ENCODE measurements around the gene SMURF2.

SMURF2 gene

DNA sequence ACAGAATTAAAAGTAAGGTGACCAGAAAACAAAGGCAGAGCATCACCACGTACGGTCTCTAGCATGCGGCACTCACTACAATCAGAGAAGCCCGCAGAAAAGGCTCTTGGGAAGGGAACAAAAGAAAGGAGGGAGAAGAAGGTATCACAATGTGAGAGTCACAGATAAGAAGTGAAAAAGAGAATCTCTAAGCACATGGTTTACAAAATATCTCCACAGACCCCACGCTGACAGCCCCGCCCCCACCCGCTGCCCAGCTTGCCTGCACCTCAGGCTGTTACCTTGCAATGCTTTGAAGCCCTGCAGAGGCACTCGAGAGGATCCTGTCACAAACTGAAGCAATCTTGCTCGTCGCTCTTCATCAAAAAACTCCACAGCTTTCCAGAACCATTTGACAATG, 114.8 kb downstream of the SMURF2 start:
- TF ChIP-seq POLR2AphosphoS5 (IDR thresholded peaks at IDR 0.05; ENCODE audit: low read depth, low read length) (no peak), TAF1 (IDR thresholded peaks at IDR 0.05; ENCODE audit: borderline replicate concordance, insufficient read depth, low read length) (no peak), SIN3A (IDR thresholded peaks at IDR 0.05; ENCODE audit: borderline replicate concordance, insufficient read depth, low read length) (no peak), FOXP2 (optimal IDR thresholded peaks at IDR 0.05; ENCODE audit: borderline replicate concordance, extremely low read depth, extremely low read length, insufficient read depth) (no peak)
- TF ChIP-seq, protein P1, sequence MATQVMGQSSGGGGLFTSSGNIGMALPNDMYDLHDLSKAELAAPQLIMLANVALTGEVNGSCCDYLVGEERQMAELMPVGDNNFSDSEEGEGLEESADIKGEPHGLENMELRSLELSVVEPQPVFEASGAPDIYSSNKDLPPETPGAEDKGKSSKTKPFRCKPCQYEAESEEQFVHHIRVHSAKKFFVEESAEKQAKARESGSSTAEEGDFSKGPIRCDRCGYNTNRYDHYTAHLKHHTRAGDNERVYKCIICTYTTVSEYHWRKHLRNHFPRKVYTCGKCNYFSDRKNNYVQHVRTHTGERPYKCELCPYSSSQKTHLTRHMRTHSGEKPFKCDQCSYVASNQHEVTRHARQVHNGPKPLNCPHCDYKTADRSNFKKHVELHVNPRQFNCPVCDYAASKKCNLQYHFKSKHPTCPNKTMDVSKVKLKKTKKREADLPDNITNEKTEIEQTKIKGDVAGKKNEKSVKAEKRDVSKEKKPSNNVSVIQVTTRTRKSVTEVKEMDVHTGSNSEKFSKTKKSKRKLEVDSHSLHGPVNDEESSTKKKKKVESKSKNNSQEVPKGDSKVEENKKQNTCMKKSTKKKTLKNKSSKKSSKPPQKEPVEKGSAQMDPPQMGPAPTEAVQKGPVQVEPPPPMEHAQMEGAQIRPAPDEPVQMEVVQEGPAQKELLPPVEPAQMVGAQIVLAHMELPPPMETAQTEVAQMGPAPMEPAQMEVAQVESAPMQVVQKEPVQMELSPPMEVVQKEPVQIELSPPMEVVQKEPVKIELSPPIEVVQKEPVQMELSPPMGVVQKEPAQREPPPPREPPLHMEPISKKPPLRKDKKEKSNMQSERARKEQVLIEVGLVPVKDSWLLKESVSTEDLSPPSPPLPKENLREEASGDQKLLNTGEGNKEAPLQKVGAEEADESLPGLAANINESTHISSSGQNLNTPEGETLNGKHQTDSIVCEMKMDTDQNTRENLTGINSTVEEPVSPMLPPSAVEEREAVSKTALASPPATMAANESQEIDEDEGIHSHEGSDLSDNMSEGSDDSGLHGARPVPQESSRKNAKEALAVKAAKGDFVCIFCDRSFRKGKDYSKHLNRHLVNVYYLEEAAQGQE (IDR thresholded peaks at IDR 0.05; ENCODE audit: insufficient read depth in 1 of 2, low read depth in 2 of 2, low read length in 2 of 2), result no peak

DNA sequence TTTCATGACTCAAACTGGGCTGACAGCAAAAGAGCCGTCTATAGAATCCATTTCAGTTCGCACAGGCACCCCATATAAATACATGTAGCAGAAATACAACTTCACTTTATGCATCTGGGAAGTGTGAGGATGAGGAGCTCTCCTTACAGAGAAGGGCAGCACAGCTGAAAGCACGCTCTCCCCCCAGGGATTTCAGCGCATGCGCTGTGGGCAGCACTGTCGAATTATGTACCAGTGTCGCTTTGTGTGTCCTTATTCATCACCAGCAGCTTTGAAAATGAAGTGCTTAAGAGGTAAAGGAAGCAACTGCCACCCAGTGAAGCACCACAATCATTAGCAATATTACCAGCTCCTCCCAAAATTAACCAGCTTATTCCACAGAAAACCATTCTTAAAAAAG, 115.4 kb downstream of the SMURF2 start:
- TF ChIP-seq, protein P1 (IDR thresholded peaks at IDR 0.05; ENCODE audit: insufficient read depth in 1 of 2, low read depth in 2 of 2, low read length in 2 of 2), result no peak

DNA sequence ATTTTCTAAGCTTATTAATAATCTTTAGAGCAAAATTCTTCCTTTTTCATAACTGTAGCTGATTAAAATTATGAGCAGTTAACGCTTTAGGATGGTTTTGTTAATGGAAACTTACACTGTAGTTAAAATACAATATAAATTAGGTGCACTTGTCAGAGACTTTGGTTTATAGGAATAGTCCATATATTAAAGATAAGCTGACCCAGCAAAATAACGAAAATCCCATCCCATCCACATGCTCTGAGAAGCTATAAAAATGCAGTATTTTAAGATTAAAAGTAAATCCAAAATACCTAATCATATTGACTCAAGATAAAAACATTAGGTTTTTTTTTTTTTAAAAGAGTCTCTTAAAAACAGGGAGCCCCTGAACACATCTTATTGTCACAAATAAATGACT, 117.4 kb downstream of the SMURF2 start:
- TF ChIP-seq POLR2AphosphoS5 (IDR thresholded peaks at IDR 0.05; ENCODE audit: low read depth, low read length) (no peak), FOXP2 (optimal IDR thresholded peaks at IDR 0.05; ENCODE audit: borderline replicate concordance, extremely low read depth, extremely low read length, insufficient read depth) (no peak), TAF1 (IDR thresholded peaks at IDR 0.05; ENCODE audit: borderline replicate concordance, insufficient read depth, low read length) (no peak), SIN3A (IDR thresholded peaks at IDR 0.05; ENCODE audit: borderline replicate concordance, insufficient read depth, low read length) (no peak)
- TF ChIP-seq, protein P1 (IDR thresholded peaks at IDR 0.05; ENCODE audit: insufficient read depth in 1 of 2, low read depth in 2 of 2, low read length in 2 of 2), result no peak

DNA sequence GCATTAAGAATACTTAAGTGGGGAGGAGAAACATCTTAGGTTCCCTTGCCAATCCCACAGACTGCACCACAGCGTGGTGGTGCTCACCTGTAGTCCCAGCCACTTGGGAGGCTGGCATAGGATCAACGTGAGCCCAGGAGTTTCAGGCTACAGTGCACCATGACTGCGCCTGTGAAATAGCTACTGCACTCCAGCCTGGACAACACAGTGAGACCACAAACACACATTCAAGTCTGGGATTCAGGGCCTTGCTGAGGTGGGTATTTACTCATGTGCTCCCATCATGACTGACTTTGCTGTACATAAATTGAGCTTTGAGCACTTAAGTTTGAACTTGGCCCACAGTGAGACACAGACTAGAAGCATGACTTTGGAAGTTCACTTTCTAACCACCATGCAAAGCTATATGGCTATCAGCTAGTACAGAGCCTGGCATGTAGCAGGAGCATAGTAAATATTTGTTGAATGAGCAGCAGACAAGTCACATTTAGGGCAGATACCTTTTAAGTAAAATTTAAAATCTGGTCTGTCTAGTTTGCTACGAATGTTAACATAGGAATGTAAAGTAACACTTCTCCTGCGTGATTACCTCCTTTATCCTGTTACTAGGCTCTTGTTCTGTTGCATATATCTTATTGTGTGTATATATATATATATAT, 121.9 kb downstream of the SMURF2 start:
- no peak for TF ChIP-seq TAF1 (IDR thresholded peaks at IDR 0.05; ENCODE audit: borderline replicate concordance, insufficient read depth, low read length)
- TF ChIP-seq POLR2AphosphoS5 (IDR thresholded peaks at IDR 0.05; ENCODE audit: low read depth, low read length), result peak; percentile 30; the same call in 1 of the 2 replicates

DNA sequence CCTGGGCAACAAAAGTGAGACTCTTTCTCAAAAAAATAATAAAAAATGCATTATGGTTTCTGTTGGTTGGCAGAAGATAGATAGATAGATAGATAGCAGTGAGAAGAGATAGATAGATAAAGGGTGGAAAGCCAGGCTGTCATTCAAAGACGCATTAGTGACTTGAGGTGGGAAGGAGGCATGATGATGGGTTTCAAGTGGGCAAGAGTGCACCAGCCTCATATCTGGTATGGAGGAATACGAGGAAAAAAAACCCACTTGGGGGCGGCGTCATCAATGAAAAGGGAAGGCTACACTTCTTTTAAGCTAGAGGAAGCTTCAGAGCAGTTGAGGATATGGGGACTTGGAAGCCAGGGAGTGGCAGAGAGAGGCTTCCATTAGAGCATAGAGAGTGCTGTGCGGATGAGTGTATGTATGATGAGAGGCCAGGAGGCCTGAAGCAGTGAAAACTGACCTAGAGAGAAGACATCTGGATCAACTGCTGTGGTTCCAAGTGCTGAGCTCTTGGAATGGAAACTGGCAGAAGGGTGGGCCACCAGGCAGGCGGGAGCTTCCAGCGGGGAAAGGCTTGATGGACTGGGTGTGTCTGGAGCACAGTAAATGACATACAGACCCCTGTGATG, 123.5 kb downstream of the SMURF2 start:
- TF ChIP-seq TAF1 (IDR thresholded peaks at IDR 0.05; ENCODE audit: borderline replicate concordance, insufficient read depth, low read length) (no peak), SIN3A (IDR thresholded peaks at IDR 0.05; ENCODE audit: borderline replicate concordance, insufficient read depth, low read length) (no peak), POLR2AphosphoS5 (IDR thresholded peaks at IDR 0.05; ENCODE audit: low read depth, low read length) (no peak), FOXP2 (optimal IDR thresholded peaks at IDR 0.05; ENCODE audit: borderline replicate concordance, extremely low read depth, extremely low read length, insufficient read depth) (no peak)
- TF ChIP-seq, protein P1 (IDR thresholded peaks at IDR 0.05; ENCODE audit: insufficient read depth in 1 of 2, low read depth in 2 of 2, low read length in 2 of 2), result no peak
